ENCODE measurements around the gene GDPD5.

Gene GDPD5

GRCh38 chr11:75539459-75540334, 14.0 kb upstream of the GDPD5 start:
- Histone ChIP-seq H3K27ac (no peak overlapping the region), H3K4me3 (no peak overlapping the region)

- no peak overlapping the region for H3K27ac ChIP-seq
- H3K4me3 ChIP-seq, result no peak overlapping the region
These were observed 12.6 kb upstream of the GDPD5 start for GRCh38 chr11:75538150-75538942.

GRCh38 chr11:75537740-75538139, 12.0 kb upstream of the GDPD5 start:
- no peak overlapping the region for H3K4me3 ChIP-seq
- H3K27ac ChIP-seq, result no peak overlapping the region

DNA sequence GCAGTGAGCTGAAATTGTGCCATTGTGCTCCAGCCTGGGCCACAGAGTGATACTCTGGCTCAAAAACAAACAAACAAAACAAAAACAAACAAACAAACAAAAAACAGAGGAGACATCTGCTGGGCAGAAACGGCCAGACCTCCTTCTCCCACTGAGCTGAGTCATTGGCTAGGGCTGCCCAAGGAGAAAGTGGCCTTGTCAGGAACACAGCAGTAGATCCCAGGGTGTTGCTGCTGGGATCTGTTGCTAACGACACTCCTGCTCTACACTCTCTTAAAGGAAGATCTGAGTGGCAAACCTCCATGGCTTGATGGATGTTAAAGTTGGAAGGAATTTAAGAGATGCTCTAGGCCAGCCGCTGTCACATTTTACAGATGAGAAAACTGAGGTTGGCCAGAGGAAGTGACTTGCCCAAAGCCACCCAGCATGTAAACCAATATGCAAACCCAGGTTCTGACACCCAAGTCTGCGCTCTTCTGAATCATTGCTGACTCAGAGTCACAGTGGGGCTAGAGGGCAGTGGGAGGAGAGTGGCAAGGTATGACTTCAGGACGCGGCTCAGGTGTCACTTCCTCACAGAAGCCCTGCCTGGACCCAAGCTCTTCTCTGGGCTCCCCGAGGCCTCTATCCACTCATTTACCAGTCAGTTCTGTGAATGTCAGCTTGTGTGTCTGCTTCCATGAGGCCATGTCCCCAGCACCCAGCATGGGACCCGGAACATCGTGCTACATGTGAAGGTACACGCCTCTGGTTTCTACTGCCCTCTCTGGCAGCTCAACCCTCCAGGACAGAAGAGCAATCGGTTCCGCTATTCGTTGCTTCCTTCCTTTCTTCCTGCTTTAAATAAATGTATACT, 11.3 kb upstream of the GDPD5 start:
- Histone ChIP-seq H3K4me3 (no peak overlapping the region), H3K27ac (no peak overlapping the region)

GRCh38 chr11:75535071-75535470, 9.3 kb upstream of the GDPD5 start:
- Histone ChIP-seq H3K27ac (no peak overlapping the region), H3K4me3 (no peak overlapping the region)

DNA sequence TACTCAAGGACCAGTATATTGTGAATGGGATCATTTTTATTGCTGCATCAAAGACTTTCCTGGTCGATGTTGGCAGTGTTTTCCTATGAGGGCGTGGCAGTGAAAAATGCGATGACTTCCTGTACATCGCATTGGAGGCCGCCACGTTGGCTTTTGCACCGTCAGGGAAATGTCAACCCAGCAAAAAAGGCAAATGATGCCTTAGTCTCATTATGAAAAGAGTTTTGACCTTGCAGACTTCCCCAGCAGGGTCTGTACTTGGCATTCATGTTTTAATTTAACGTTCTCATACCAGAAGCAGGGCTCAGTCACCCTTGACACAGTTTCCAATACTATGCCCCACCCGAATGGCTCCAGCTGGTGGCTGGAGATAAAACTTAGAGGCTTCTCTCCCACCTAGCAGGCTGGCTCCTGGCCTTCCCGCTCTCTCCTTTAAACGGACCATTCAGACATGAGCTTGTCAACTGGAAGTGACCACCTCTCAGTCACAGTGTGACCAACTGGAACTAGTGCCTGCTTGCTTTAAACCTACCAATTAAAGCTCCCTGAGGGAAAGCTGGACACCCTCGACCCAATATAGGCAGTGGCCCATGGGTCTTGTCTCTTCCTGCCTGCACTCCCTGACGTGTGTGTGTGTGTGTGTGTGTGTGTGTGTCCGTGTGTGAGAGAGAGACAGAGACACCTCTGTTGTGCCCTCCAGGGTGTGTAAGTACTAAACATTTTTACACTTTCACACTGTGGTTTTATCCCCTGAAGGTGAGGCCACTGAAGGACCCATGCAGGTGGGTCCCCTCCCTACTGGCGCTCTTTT, 8.7 kb upstream of the GDPD5 start:
- Histone ChIP-seq H3K4me3 (no peak overlapping the region), H3K27ac (no peak overlapping the region)

DNA sequence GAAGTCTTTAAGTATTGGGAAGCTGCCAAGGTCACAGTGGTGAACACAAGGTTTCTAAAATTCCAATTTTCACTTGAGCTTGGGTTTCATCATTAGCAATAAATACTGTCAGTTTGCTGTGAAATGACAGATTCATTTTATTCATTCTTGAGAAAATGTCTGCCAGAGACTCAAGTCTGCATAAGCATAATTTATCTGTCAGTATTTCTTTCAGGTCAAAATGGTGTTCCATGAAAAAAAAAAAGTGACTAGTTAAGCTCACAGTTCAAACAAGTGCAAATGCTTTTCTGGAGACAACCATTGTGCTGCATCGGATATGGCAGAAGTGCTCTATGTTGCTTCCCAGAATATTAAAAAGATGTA, 8.1 kb upstream of the GDPD5 start:
- Histone ChIP-seq H3K4me3 (no peak overlapping the region), H3K27ac (no peak overlapping the region)

DNA sequence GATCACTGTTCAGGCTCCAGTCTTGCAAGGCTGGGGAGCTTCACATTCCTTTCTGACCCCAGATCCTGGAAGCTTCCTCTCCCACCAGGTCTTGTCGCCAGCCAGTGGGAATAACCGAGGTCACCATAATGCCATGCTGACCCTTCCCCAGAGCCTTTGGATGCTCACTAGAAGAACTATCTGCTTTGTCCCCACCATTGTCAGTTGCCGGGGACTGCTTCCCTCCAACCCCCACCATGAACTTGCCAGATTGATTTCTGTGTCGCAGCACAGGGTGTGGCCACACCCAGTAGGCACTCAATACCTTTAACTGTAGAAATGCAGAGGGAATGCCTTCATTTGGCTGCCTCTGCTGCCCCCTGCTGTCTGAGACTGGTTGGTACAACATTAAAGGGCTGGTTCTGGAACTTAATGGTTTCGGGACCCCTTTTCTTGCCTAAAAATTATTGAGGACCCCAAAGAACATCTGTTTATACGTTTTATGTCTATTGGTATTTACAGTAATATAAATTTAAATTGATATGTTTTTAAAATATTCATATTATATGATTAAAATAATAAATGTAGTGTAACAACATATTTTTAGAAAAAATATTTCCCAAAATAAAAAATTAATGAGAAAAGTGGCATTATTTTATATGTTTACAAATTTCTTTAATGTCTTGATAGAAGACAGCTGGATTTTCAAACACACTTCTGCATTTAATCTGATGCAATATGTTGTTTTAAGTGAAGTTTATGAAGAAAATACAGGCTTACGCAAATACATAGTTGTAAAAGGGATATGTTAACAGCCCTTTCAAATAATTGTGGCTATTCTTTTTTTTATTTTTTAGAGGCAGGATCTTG, 6.7 kb upstream of the GDPD5 start:
- Histone ChIP-seq H3K4me3 (no peak overlapping the region), H3K27ac (no peak overlapping the region)

GRCh38 chr11:75531325-75531724, 5.6 kb upstream of the GDPD5 start:
- Histone ChIP-seq H3K27ac (no peak overlapping the region), H3K4me3 (no peak overlapping the region)

DNA sequence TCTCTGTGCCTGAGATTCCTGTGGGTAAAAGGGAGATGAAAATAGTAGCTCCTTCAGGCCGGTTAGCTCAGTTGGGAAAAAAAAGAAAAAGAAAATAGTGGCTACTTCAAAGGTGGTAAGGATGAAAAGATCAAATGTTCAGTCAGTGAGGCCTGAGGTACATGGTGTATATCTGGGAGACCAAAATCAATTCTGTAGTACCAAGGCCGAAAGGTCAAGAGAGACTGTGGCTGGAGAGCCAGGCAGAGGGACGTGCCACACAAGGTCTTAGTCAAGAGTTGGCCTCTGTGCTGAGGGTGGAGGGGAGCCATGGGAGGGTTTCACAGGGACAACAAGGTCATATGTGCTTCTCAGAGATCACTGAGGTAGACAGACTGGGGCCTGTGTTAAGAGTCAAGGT, 4.8 kb upstream of the GDPD5 start:
- no peak overlapping the region for H3K27ac ChIP-seq
- H3K4me3 ChIP-seq, result no peak overlapping the region

GRCh38 chr11:75527938-75528735, 2.4 kb upstream of the GDPD5 start:
- Histone ChIP-seq H3K4me3 (no peak overlapping the region), H3K27ac (no peak overlapping the region)

DNA sequence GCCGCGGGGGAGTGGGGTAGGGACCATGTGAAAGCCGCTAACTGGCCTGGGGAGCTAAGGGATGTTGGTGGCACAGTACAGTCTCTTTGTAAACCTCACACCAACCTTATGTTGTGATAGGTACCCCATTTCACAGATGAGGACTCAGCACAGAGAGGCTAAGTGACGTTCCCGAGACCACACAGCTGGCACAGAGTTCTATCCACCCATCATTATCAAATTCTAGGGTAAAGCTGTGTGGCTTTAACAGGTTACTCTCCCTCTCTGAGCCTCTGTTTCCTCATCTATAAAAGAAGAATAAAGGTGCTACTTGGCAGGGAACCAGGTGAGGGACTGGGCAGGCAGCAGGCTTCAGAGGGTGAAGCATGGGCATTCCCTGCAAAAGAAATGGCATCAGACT, 1.4 kb upstream of the GDPD5 start:
- Histone ChIP-seq H3K27ac (no peak overlapping the region), H3K4me3 (no peak overlapping the region)

GRCh38 chr11:75526192-75526541, 426 bp upstream of the GDPD5 start:
- peak overlapping the region; percentile 47 to 77 (median 59) for H3K4me3 ChIP-seq
- peak overlapping the region in 17 of 21 experiments; percentile 3 to 79 (median 50) for H3K27ac ChIP-seq

- peak overlapping the region in 15 of 21 experiments; percentile 0 to 79 (median 54) for H3K27ac ChIP-seq
- H3K4me3 ChIP-seq, result peak overlapping the region; percentile 47 to 77 (median 59)
These were observed 892 bp downstream of the GDPD5 start for GRCh38 chr11:75524665-75525432.

- H3K4me3 ChIP-seq, result peak overlapping the region in 2 of 7 experiments; percentile 54 to 71
- H3K27ac ChIP-seq, result peak overlapping the region in 1 of 21 experiments; percentile 66
These were observed 1.7 kb downstream of the GDPD5 start for GRCh38 chr11:75523811-75524664.

- Histone ChIP-seq H3K4me3 (no peak overlapping the region), H3K27ac (no peak overlapping the region)
These were observed 2.6 kb downstream of the GDPD5 start for GRCh38 chr11:75523189-75523588.

Measured in skin epidermis (tissue), 12 donors.